Cardiac fibroblast (primary cell): ENCODE measurements around the gene OTUD6A.

Source experiments
- DNase-seq, 2 donors: peaks; one replicate each; pipeline versions ENCODE4 v3.0.0 to v3.0.0-alpha.2; 2010; ENCODE audit warnings: low read depth in 2 of 2
- H3K4me3 ChIP-seq, 2 donors: replicated peaks in 1 of 2; 1 replicate in 1 of 2; 2 replicates in 1 of 2; pipeline ENCODE4 v1.5.1; 2011; ENCODE audit warnings: low read depth in 2 of 2, low read length in 2 of 2, mild to moderate bottlenecking in 2 of 2, moderate library complexity in 1 of 2
- TF ChIP-seq, protein P1 (sequence below): IDR thresholded peaks from one replicate; pipeline ENCODE4 v1.5.1; 2011; ENCODE audit warnings: low read depth, mild to moderate bottlenecking, low read length, inconsistent platforms

Gene OTUD6A

GRCh38 chrX:70054391-70054790 is 7.9 kb upstream of the OTUD6A start:
- H3K4me3 ChIP-seq: no peak overlapping the region
- no peak for DNase-seq
- TF ChIP-seq, protein P1, sequence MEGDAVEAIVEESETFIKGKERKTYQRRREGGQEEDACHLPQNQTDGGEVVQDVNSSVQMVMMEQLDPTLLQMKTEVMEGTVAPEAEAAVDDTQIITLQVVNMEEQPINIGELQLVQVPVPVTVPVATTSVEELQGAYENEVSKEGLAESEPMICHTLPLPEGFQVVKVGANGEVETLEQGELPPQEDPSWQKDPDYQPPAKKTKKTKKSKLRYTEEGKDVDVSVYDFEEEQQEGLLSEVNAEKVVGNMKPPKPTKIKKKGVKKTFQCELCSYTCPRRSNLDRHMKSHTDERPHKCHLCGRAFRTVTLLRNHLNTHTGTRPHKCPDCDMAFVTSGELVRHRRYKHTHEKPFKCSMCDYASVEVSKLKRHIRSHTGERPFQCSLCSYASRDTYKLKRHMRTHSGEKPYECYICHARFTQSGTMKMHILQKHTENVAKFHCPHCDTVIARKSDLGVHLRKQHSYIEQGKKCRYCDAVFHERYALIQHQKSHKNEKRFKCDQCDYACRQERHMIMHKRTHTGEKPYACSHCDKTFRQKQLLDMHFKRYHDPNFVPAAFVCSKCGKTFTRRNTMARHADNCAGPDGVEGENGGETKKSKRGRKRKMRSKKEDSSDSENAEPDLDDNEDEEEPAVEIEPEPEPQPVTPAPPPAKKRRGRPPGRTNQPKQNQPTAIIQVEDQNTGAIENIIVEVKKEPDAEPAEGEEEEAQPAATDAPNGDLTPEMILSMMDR: no peak

DNA sequence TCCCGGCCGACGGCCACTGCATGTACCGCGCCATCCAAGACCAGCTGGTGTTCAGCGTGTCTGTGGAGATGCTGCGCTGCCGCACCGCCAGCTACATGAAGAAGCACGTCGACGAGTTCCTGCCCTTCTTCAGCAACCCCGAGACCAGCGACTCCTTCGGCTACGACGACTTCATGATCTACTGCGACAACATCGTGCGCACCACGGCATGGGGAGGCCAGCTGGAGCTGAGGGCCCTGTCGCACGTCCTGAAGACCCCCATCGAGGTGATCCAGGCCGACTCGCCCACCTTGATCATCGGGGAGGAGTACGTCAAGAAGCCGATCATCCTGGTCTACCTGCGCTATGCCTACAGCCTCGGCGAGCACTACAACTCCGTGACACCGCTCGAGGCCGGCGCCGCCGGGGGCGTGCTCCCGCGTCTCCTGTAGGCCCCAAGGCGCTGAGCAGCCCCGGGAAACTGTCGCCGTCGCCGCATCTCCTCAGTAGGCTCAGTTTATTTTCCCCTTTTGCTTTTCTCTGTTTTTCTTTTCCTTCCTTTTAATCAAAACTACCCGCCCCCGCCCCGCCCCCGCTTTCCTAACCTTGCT is 799 bp downstream of the OTUD6A start:
- no peak overlapping the region for H3K4me3 ChIP-seq
- TF ChIP-seq, protein P1: no peak
- DNase-seq: no peak

DNA sequence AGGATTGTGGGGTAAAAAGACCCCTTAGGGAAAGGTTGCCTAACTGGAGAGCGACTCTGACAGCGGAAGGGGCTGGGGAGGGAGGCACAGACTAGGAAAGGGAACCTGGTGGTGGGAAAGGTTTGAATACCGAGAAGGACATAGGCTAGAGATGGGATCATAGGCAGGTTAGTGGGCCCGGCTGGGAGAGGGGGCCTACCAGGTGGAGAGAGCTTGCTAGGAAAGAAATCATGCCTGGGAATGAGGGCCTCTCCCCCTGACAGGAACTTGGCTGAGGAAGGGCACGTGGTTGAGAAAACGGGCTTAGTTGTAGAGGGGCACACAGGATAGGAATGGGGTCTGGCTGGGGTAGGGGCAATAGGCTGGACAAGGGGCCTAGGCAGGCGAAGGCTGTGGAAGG is 4.4 kb downstream of the OTUD6A start:
- H3K4me3 ChIP-seq: no peak overlapping the region
- TF ChIP-seq, protein P1: no peak
- no peak for DNase-seq

- DNase-seq: no peak
- TF ChIP-seq, protein P1: no peak
- no peak overlapping the region for H3K4me3 ChIP-seq
Measured at GRCh38 chrX:70079297-70079696, 17.0 kb downstream of the OTUD6A start.

DNA sequence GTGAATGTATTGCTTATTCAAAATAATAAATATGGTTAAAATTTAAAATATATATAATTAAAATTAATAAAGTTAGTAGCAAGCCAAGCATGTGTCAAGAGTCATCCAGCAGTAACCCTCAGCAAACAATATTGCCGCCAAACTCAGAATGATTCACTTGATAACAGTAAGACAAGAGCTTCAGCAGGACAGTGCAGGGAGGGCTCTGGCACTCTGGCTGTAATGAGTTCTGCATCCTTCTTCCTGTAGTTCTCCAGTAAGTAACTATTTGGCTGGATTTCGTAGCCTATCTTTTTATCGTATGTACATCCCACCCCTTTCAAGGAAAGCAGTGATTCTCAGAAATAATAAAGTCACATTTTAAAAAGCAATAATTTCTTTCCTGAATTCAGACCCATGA is 17.6 kb downstream of the OTUD6A start:
- DNase-seq: peak; percentile 14 to 27
- H3K4me3 ChIP-seq: no peak overlapping the region
- TF ChIP-seq, protein P1: no peak

GRCh38 chrX:70082723-70083122 is 20.5 kb downstream of the OTUD6A start:
- DNase-seq: no peak
- no peak overlapping the region for H3K4me3 ChIP-seq
- TF ChIP-seq, protein P1: no peak

- TF ChIP-seq, protein P1: no peak
- no peak overlapping the region for H3K4me3 ChIP-seq
- no peak for DNase-seq
Measured at GRCh38 chrX:70084592-70085240, 22.5 kb downstream of the OTUD6A start.
